Activated naive CD4-positive, alpha-beta T cell treated with anti-CD3 and anti-CD28 coated beads, Interleukin-2, amount 50 U/mL, for 16 hours (primary cell): ENCODE results near the gene ARID1B.
"Not testable (repeated sequence)": the region's sequence is repeated elsewhere in the genome, so short reads cannot be mapped to it uniquely, and the experiment has no call there.

Source experiments
- DNase-seq: peaks from one replicate; pipeline ENCODE4 v3.0.0-alpha.2; 2020

Gene ARID1B

GRCh38 chr6:156974830-156975261 lies 197.7 kb downstream of the ARID1B start:
- DNase-seq = no peak

DNA sequence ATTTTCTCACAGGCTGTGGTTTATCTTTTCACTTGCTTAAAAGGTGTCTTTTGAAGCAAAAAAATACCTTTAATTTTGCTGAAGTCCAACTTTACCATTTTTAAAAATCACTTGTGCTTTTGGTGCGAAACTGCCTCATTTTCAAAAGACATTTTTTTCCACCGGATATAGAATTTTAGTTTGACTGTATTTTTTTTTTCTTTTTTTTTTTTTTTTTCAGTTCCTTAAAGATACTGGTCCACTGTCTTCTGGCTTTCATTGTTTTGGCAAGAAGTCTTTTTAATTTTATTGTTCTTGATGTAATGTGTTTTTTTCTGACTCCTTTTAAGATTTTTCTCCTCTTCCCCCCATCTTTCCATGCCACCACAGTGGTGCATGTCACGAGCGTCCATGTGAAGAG lies 198.2 kb downstream of the ARID1B start:
- DNase-seq = no peak

GRCh38 chr6:156976216-156977127 lies 199.3 kb downstream of the ARID1B start:
- no peak for DNase-seq

GRCh38 chr6:156977527-156978291 lies 200.5 kb downstream of the ARID1B start:
- DNase-seq = no peak

- no peak for DNase-seq
Observed at GRCh38 chr6:156978948-156979347, 201.8 kb downstream of the ARID1B start.

GRCh38 chr6:156980515-156980914 lies 203.3 kb downstream of the ARID1B start:
- no peak for DNase-seq

DNA sequence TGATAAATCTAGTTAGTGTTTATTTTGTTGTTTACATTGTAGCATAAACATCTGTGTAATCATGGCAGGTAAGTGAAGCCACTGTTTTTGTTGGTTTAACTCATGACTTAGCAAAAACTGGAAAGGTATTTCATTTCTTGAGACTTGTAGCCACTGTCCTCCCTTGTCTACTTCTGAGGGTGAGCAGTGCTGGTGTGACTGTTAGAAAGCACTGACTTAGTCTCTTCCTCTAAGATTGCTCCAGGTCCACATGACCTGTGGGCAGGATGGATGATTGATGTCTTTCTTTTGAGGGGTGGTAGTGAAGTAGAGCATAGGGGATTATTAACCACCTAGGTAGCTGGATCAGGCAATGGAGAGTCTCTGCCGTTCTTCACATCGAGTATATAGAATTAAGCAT lies 203.8 kb downstream of the ARID1B start:
- no peak for DNase-seq

DNA sequence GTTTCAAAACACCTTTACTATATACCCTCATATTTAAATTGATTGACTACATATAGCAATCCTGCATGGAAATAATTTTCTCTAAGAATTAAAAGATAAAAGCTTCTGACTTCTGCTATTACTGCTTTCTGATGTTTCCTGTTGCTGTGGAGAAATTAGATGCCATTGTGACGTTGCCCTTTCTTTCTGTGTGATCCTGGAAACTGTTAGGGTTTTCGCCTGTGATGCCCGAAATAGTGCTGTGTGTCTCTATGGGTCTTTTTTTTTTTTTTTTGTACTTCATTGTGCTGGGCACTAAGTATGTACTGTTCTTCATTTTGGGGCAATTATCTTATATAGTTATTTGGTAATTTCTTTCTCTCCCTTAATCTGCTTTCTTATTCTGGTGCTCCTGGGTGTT lies 205.0 kb downstream of the ARID1B start:
- DNase-seq = no peak

DNA sequence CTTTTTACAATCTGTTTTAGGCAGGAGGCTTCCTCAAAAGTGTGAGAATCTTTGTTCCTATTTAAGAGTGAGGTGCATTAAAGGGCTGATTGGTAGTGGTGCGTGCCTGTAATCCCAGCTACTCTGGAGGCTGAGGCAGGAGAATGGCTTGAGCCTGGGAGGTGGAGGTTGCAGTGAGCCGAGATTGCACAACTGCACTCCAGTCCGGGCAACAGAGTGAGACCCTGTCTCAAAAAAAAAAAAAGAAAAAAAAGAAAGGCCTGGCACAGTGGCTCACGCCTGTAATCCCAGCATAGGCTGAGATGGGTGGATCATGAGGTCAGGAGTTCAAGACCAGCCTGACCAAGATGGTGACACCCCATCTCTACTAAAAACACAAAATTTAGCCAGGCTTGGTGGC lies 205.7 kb downstream of the ARID1B start:
- DNase-seq = not testable (repeated sequence)

GRCh38 chr6:156984178-156984738 lies 207.1 kb downstream of the ARID1B start:
- peak; percentile 25 for DNase-seq

GRCh38 chr6:156985309-156985708 lies 208.1 kb downstream of the ARID1B start:
- DNase-seq = no peak

GRCh38 chr6:156988276-156989158 lies 211.3 kb downstream of the ARID1B start:
- no peak for DNase-seq

GRCh38 chr6:156989159-156989806 lies 212.1 kb downstream of the ARID1B start:
- DNase-seq = no peak

DNA sequence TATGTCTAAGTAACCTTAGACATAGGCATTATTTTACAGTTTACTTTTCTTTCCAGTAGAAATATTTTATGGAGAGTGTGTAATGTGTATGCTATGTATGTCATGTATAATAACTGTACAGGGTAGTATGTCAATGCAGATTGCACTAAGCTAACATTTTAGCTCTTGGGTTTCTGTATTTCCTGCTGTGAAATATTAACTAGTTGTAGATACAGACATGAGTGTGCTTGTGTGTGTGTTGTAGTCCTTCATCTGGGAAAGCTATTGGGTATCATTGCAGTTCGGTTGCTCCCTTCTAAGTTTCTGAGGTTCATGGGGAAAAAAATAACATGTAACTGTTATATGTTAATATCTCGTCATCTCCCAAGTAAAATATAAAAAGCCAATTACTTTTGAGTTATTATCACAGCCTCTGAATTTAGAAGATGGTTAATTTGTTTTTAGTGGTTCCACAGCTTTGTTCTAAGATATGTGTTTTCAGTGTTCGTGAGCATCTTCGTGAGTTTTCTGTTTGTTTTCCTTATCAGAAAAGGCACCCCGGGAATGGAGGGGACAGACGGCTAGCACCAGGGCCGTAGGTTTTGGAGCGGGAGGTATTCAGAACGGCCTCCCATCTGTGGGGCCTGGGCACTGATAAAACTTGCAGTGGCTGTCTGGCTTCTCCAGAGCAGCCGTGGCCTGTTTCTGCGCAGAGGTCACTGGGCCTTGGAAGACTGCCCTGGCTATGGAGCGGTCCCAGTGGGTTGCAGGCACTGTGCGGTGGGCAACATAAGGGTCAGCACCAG lies 215.0 kb downstream of the ARID1B start:
- DNase-seq = no peak

- DNase-seq = no peak
Observed at GRCh38 chr6:156993713-156994112, 216.5 kb downstream of the ARID1B start.

- no peak for DNase-seq
Observed at GRCh38 chr6:156994215-156995076, 217.3 kb downstream of the ARID1B start.

GRCh38 chr6:156995502-156995901 lies 218.3 kb downstream of the ARID1B start:
- DNase-seq = no peak

- DNase-seq = no peak
Observed at GRCh38 chr6:156996265-156996664, 219.1 kb downstream of the ARID1B start.

DNA sequence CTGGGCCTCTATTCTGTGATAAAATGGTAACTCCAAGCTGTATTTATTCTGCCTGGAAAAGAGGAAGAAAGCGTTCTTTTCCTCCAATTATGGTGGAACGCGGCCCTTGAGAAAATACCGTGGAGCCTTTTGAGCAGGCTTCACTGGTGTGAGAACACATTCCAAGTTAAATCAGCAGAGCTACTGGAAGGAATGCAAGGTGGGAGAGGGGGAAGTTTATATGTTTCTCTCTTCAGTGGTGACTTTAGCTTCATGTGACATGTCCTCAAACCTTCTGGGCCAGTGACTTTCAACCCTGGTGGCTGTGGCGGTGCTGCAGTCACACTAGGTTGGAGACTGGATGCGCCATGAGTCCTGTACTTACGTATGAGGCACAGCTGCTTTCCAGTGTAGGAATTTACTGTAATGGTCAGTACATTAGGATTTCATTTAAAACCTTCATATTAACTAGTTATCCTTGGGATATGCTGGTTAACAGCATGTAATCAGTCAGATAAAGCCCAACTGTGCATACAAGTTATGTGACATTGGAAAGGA lies 221.7 kb downstream of the ARID1B start:
- DNase-seq = no peak

- no peak for DNase-seq
Observed at GRCh38 chr6:156999762-157000161, 222.6 kb downstream of the ARID1B start.
